GM15510 (cell line): Measurements from ENCODE around the gene SPINK4.
A peak's percentile ranks its signal among the peaks of the same experiment; 100 is the strongest.

Source experiments
- POLR2A ChIP-seq: IDR thresholded peaks from 3 replicates; pipeline ENCODE4 v1.6.1; 2011; ENCODE audit warnings: borderline replicate concordance; ENCODE audit not compliant: insufficient read length; ENCODE audit errors: extremely low read depth

SPINK4 gene

GRCh38 chr9:33290247-33291030 lies 50.5 kb downstream of the SPINK4 start, which contains the start of gene NFX1:
Gene NFX1, plus strand, starts transcription at chr9:33290516. Its CDS starts 57 bp downstream, at chr9:33290573.
- TF ChIP-seq POLR2A: peak; percentile 93

GRCh38 chr9:33291031-33291397 lies 51.0 kb downstream of the SPINK4 start:
- no peak for TF ChIP-seq POLR2A

GRCh38 chr9:33291901-33292300 lies 51.9 kb downstream of the SPINK4 start:
- TF ChIP-seq POLR2A: no peak

DNA sequence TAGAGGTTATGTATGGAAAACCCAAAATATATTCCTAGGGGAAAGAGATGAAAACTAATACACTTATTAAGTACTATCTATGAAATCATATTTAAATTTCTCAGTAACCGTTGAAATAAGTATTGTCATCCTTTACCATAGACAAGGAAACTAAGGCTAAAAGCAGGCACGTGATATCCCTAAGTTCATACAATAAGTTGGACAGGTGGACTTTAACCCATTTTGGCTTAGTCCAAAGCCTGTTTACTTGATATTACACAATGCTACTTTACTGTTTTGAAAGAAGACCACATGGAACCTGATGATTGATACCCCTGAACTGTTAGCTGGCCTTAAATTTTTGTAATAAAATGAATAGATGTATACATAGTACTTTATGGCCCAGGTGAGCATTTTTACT lies 53.8 kb downstream of the SPINK4 start:
- no peak for TF ChIP-seq POLR2A

- no peak for TF ChIP-seq POLR2A
Observed at GRCh38 chr9:33294670-33295432, 54.9 kb downstream of the SPINK4 start.

DNA sequence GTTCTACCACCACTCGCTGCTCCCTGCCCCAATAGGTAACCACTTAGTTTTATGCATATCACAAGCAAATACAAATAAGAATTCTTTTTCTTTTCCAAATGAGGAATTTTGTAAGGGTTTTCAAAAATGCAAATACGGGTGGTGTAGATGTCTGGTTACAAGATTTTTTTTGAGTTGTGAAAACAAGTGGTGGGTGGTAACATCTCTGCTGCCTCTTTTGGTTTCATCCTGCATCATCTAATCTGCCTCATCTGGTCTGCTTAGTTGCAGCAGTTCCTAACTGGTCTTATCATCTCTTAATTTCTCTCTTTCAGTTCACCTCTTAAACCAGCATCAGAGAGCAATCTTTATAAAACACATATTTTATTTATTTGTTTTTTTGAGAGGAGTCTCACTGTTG lies 55.6 kb downstream of the SPINK4 start:
- no peak for TF ChIP-seq POLR2A

GRCh38 chr9:33297432-33297831 lies 57.5 kb downstream of the SPINK4 start:
- no peak for TF ChIP-seq POLR2A
